ENCODE results near the gene SGPP2. TPM values are rescaled to one million over a fixed set of nuclear protein-coding genes. Genes with fewer than 3 reads are reported as not detected.

SGPP2 gene
- total and polyA plus RNA-seq, 2 donors (not counting 3 experiments of a cell fraction or from before 2014, with no cell fraction given) = not detected

GRCh38 chr2:222445227-222445626 is 20.9 kb downstream of the SGPP2 start:
- dilution Hi-C loops (cut with MboI; ENCODE audit: extremely low pct_ligation_motif_present, low sequenced_read_pairs) = no loop called here
- Histone ChIP-seq H3K36me3 (ENCODE audit: control insufficient read depth in 2 of 2, extremely low read depth in 1 of 2, insufficient read depth in 2 of 2, low read length in 2 of 2) (no peaks in the 10 kb centered on the region), H3K4me3 (replicated peaks in 1 of 3; ENCODE audit: insufficient read depth in 1 of 3, low read depth in 1 of 3, low read length in 3 of 3) (no peak overlapping the region), H3K4me2 (ENCODE audit: insufficient read depth, low read length) (no peak overlapping the region), H3K9me1 (replicated peaks; ENCODE audit: control insufficient read depth, extremely low read depth, insufficient read depth, low read length) (no peaks in the 10 kb centered on the region), H3K9me3 (replicated peaks; ENCODE audit: control insufficient read depth, insufficient read depth, low read length) (no peaks in the 10 kb centered on the region), H3K27me3 (ENCODE audit: control insufficient read depth in 2 of 2, insufficient read depth in 2 of 2, low read length in 2 of 2) (no peaks in the 10 kb centered on the region), H3K27ac (ENCODE audit: insufficient read depth, low read depth, low read length) (no peak overlapping the region), H3K4me1 (ENCODE audit: control insufficient read depth, extremely low read depth, insufficient read depth, low read length) (no peaks in the 10 kb centered on the region), H3K9ac (replicated peaks; ENCODE audit: extremely low read depth, insufficient read depth, low read length) (no peak overlapping the region), H4K20me1 (replicated peaks; ENCODE audit: control insufficient read depth, extremely low read depth, insufficient read depth, low read length) (no peaks in the 10 kb centered on the region), H3K79me2 (ENCODE audit: control insufficient read depth, insufficient read depth, low read length) (no peaks in the 10 kb centered on the region), H2AFZ (ENCODE audit: low read depth, low read length) (no peak overlapping the region)
- ChIA-PET POLR2A (no interaction called here), CTCF (no interaction called here)
- no peak for TF ChIP-seq EZH2 (IDR thresholded peaks at IDR 0.05; ENCODE audit: borderline replicate concordance, low read depth, low read length, severe bottlenecking)
- TF ChIP-seq MAX (IDR thresholded peaks at IDR 0.05; ENCODE audit: insufficient read depth, insufficient read length) = no peak
- TF ChIP-seq CTCF (IDR thresholded peaks at IDR 0.05; ENCODE audit: extremely low read depth in 1 of 2, insufficient read depth in 1 of 2, low read depth in 1 of 2, low read length in 2 of 2) = no peak
- TF ChIP-seq JUN (IDR thresholded peaks at IDR 0.05; ENCODE audit: borderline replicate concordance, insufficient read depth, insufficient read length, low read depth) = no peak
- no peak for TF ChIP-seq GATA2 (IDR thresholded peaks at IDR 0.05; ENCODE audit: insufficient read depth, insufficient read length, low read depth, low read length)
- TF ChIP-seq POLR2A (IDR thresholded peaks at IDR 0.05; ENCODE audit: low read depth, low read length) = no peak
- no peak for TF ChIP-seq MYC (IDR thresholded peaks at IDR 0.05; ENCODE audit: low read depth, low read length)
- no peak for TF ChIP-seq POLR2AphosphoS5 (IDR thresholded peaks at IDR 0.05; ENCODE audit: insufficient read depth, low read depth, low read length)
- TF ChIP-seq FOS (IDR thresholded peaks at IDR 0.05; ENCODE audit: borderline replicate concordance, insufficient read depth, low read length) = no peak
- no peak for FAIRE-seq
- DNase-seq (ENCODE audit: low read depth, low spot score) = no peak
- intact Hi-C loops (cut with micrococcal nuclease) = no loop called here
- no TSS peak for BruUV-seq (replicated peaks)
